Fibroblast of skin of right biceps (primary cell): ENCODE measurements around the gene FXYD2.

Experiments
- DNase-seq: peaks from one replicate; pipeline ENCODE4 v3.0.0-alpha.2; 2013

Gene FXYD2

GRCh38 chr11:117834838-117835443 is 10.4 kb upstream of the FXYD2 start:
- DNase-seq, result no peak

GRCh38 chr11:117834068-117834810 is 9.7 kb upstream of the FXYD2 start:
- no peak for DNase-seq

- DNase-seq, result no peak
Observed at GRCh38 chr11:117833401-117833891, 8.9 kb upstream of the FXYD2 start.

- no peak for DNase-seq
Observed at GRCh38 chr11:117832511-117832910, 8.0 kb upstream of the FXYD2 start.

GRCh38 chr11:117831661-117832415 is 7.3 kb upstream of the FXYD2 start:
- no peak for DNase-seq

- no peak for DNase-seq
Observed at GRCh38 chr11:117830674-117831351, 6.3 kb upstream of the FXYD2 start.

- DNase-seq, result no peak
Observed at GRCh38 chr11:117830072-117830471, 5.5 kb upstream of the FXYD2 start.

GRCh38 chr11:117829369-117829725 is 4.8 kb upstream of the FXYD2 start:
- no peak for DNase-seq

- DNase-seq, result peak; percentile 78
Observed at GRCh38 chr11:117828611-117829368, 4.2 kb upstream of the FXYD2 start.

- no peak for DNase-seq
Observed at GRCh38 chr11:117827521-117828511, 3.3 kb upstream of the FXYD2 start.

- no peak for DNase-seq
Observed at GRCh38 chr11:117826832-117827231, 2.3 kb upstream of the FXYD2 start.

- DNase-seq, result no peak
Observed at GRCh38 chr11:117826190-117826570, 1.6 kb upstream of the FXYD2 start.

- no peak for DNase-seq
Observed at GRCh38 chr11:117825538-117826189, 1.1 kb upstream of the FXYD2 start.

- DNase-seq, result no peak
Observed at GRCh38 chr11:117823946-117824420, 561 bp downstream of the FXYD2 start.

GRCh38 chr11:117823294-117823945 is 1.1 kb downstream of the FXYD2 start:
- no peak for DNase-seq

GRCh38 chr11:117822074-117823033 is 2.2 kb downstream of the FXYD2 start:
- no peak for DNase-seq

GRCh38 chr11:117821431-117821830 is 3.1 kb downstream of the FXYD2 start:
- DNase-seq, result no peak

- no peak for DNase-seq
Observed at GRCh38 chr11:117820516-117820915, 4.0 kb downstream of the FXYD2 start.

GRCh38 chr11:117820071-117820470 is 4.5 kb downstream of the FXYD2 start:
- no peak for DNase-seq
